Right lobe of liver (tissue), 6 donors: ENCODE data around the gene TMEM11. TPM values are rescaled to one million over a fixed set of nuclear protein-coding genes. Genes with fewer than 3 reads are reported as not detected.

Source experiments
- ATAC-seq, 4 donors: fragments of 200-7000 bp; cut with Tn5 transposase; one replicate each; pipeline ENCODE4 v1.9.1; 2020; ENCODE audit warnings: mild to moderate bottlenecking in 4 of 4, moderate library complexity in 4 of 4
- DNase-seq, 3 donors: peaks; one replicate each; pipeline ENCODE4 v3.0.0-alpha.2; 2020
- H3K27ac ChIP-seq, 3 donors: fragments of 200-600 bp; one replicate each; pipeline ENCODE4 v1.8.0; 2022
- H3K27me3 ChIP-seq, 2 donors: fragments of 200-600 bp; one replicate each; pipeline ENCODE4 v1.8.0; 2022
- H3K36me3 ChIP-seq, 4 donors: fragments of 200-600 bp; sonication (generic) in 1 of 4; one replicate each; pipeline versions ENCODE4 v1.5.1 to v1.8.0; 2017 to 2022; ENCODE audit warnings: control low read depth in 1 of 4
- H3K4me1 ChIP-seq, 4 donors: fragments of 200-600 bp; sonication (generic) in 1 of 4; one replicate each; pipeline versions ENCODE4 v1.5.1 to v1.8.0; 2017 to 2022; ENCODE audit warnings: control low read depth in 1 of 4
- H3K4me3 ChIP-seq, 3 donors: fragments of 200-600 bp; one replicate each; pipeline ENCODE4 v1.8.0; 2022
- H3K9me3 ChIP-seq, 4 donors: fragments of 200-600 bp; sonication (generic) in 1 of 4; one replicate each; pipeline versions ENCODE4 v1.5.1 to v1.8.0; 2017 to 2022; ENCODE audit warnings: control low read depth in 1 of 4
- POLR2A ChIP-seq: fragments of 450-650 bp; IDR thresholded peaks from one replicate; pipeline ENCODE4 v1.6.1; 2017; ENCODE audit warnings: antibody characterized with exemption, mild to moderate bottlenecking
- WGBS: methylation state at CpG from one replicate; pipeline ENCODE4 v1.1.6; 2018; ENCODE audit warnings: low coverage, low lambda C conversion rate; ENCODE audit not compliant: insufficient coverage; ENCODE audit errors: missing lambda C conversion rate; 5-methylcytosine and 5-hydroxymethylcytosine counted together
- intact Hi-C, 2 donors: fragments of 100-400 bp; cut with DNase I; formaldehyde crosslinking; loops; one replicate each; pipeline versions ENCODE4 v1.11.2 to v1.14.1; 2022
- total RNA-seq, 6 experiments: library from RNA; depleted of rRNA in 2 of 6; stranded (reverse); fragments of >200 nt in 2 of 6; fragmentation: NEBNext Ultra II Directional in 3 of 6; extraction: Animal tissue kit (Norgen Biotek cat#: 25700) in 3 of 6; gene quantifications; one replicate each; pipeline versions ENCODE4 v1.1.0 to v1.2.4, GENCODE V29; 2016 to 2023
- TF ChIP-seq, protein P1 (sequence below), 4 donors: fragments of 200-600 bp in 3 of 4; fragments of 450-650 bp in 1 of 4; IDR thresholded peaks; one replicate each; pipeline versions ENCODE4 v1.5.1 to v1.8.0; 2016 to 2022; ENCODE audit warnings: antibody characterized with exemption in 4 of 4, mild to moderate bottlenecking in 2 of 4
- donor health status: DM: no; HTN: yes; CAD: no.
- donor health status: DM: no; HTN: no; CAD: no.
- donor health status: DM: no; HTN: no; CAD: no.
- donor health status: DM: no; HTN: yes; CAD: no.
- donor health status: DM: no; HTN: yes; CAD: no.

Gene TMEM11
- total RNA-seq, 6 experiments from 2014 or later = 10.8 to 20.6 (median 11.7) TPM

DNA sequence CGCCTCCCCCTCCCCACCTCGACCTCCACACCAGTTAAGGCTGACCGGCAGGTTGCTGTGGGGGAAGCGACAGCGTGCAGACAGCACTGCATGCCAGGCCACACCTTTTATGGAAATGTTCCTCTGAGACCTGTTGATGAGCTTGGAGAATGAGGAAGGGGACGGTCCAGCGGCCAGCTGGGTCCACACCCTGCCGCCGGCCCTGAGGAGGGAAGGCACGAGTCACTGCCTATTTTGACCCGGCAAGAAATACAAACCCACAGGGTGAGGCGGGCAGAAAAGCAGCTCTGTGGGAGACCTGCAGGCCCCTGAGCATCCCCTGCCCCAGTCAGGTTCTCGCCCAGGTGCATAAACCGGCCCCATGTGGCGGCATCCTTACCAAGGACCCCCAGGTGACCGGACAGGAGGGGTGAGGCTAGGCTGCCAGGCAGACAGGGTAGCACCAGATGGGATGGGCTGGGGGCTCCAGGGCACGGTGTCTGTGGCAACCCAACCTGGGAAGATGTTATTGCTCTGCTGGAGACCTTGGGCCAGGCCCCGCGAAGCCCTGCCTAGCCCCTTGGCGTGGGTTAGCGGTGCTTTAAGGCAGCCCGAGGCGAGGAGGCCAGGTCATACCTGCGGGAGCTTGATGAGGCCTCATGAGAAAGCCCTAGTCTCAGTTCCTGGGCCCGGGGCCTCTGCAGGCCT, 26.6 kb upstream of the TMEM11 start:
- TF ChIP-seq POLR2A = no peak
- TF ChIP-seq, protein P1, sequence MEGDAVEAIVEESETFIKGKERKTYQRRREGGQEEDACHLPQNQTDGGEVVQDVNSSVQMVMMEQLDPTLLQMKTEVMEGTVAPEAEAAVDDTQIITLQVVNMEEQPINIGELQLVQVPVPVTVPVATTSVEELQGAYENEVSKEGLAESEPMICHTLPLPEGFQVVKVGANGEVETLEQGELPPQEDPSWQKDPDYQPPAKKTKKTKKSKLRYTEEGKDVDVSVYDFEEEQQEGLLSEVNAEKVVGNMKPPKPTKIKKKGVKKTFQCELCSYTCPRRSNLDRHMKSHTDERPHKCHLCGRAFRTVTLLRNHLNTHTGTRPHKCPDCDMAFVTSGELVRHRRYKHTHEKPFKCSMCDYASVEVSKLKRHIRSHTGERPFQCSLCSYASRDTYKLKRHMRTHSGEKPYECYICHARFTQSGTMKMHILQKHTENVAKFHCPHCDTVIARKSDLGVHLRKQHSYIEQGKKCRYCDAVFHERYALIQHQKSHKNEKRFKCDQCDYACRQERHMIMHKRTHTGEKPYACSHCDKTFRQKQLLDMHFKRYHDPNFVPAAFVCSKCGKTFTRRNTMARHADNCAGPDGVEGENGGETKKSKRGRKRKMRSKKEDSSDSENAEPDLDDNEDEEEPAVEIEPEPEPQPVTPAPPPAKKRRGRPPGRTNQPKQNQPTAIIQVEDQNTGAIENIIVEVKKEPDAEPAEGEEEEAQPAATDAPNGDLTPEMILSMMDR (IDR thresholded peaks at IDR 0.05) = no peak

DNA sequence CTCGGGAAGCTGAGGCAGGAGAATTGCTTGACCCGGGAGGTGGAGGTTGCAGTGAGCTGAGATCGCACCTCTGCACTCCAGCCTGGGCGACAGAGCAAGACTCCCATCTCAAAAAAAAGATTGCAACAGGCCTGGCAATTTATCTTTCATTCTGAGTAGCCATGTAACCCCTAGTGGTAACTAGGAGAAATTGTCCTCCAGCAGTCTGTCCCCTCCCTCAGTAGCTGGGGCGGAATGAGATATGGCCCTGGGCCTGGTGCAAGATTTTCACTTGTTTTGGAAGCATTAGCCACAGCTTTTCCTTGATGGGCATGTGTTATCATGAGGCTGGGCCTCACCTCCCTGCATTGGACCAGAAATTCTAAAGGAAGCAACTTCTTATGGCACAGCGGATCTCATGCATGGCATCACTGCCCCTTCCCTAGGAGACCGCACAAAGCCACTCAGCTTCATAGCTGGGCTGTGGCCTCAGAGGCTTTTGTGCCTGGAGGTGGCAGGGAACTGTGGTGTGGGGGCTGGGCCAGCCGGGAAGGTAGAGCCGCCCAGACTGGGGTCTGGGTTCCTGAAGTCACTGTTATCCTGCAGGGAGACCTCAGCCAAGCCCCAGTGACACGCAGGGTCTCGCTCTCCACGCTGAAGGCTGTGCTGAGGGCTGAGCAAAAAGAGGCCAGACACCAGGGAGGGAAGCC, 25.9 kb upstream of the TMEM11 start:
- ATAC-seq (peak; percentile 28 to 70 (median 66)), DNase-seq (no peak)
- WGBS = 62% methylated on average over 4 of the region's 12 CpGs
- Histone ChIP-seq H3K27ac (no peak overlapping the region), H3K4me1 (no peaks in the 10 kb centered on the region), H3K4me3 (no peak overlapping the region), H3K36me3 (no peaks in the 10 kb centered on the region), H3K27me3 (no peaks in the 10 kb centered on the region), H3K9me3 (no peaks in the 10 kb centered on the region)
- intact Hi-C loops = no loop called here
- TF ChIP-seq, protein P1 (IDR thresholded peaks at IDR 0.05) = peak; percentile 32 to 44 (median 40)
- no peak for TF ChIP-seq POLR2A

More for the DNA sequence above, 26.6 kb upstream of the TMEM11 start:
- WGBS = 91% methylated on average over 12 of the region's 25 CpGs
- DNase-seq (no peak), ATAC-seq (no peak)
- no peak overlapping the region for H3K4me3 ChIP-seq
- no peaks in the 10 kb centered on the region for H3K36me3 ChIP-seq
- H3K27ac ChIP-seq = no peak overlapping the region
- H3K4me1 ChIP-seq = no peaks in the 10 kb centered on the region
- no peaks in the 10 kb centered on the region for H3K27me3 ChIP-seq
- intact Hi-C loops = no loop called here
- H3K9me3 ChIP-seq = no peaks in the 10 kb centered on the region

DNA sequence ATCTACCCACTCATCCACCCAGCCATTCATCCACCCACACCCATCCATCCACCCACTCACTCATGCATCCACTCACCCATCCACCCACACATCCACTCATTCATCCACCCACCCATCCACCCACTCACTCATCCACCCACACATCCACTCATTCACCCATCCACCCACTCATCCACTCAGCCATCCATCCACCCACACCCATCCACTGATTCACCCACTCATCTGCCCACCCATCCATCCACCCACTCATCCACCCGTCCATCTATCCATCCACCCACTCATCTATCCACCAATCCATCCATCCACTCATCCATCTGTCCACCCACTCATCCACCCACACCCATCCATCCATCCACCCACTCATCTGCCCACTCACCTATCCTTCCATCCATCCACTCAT, 22.0 kb upstream of the TMEM11 start:
- H3K4me3 ChIP-seq = no peak overlapping the region
- no peak for TF ChIP-seq POLR2A
- TF ChIP-seq, protein P1 (IDR thresholded peaks at IDR 0.05) = no peak
- intact Hi-C loops = no loop called here
- no peak for DNase-seq
- no peaks in the 10 kb centered on the region for H3K36me3 ChIP-seq
- H3K27ac ChIP-seq = no peak overlapping the region
- ATAC-seq = no peak
- 76% methylated on average over 1 of the region's 1 CpG for WGBS
- H3K9me3 ChIP-seq = no peaks in the 10 kb centered on the region
- no peaks in the 10 kb centered on the region for H3K27me3 ChIP-seq
- H3K4me1 ChIP-seq = no peaks in the 10 kb centered on the region

DNA sequence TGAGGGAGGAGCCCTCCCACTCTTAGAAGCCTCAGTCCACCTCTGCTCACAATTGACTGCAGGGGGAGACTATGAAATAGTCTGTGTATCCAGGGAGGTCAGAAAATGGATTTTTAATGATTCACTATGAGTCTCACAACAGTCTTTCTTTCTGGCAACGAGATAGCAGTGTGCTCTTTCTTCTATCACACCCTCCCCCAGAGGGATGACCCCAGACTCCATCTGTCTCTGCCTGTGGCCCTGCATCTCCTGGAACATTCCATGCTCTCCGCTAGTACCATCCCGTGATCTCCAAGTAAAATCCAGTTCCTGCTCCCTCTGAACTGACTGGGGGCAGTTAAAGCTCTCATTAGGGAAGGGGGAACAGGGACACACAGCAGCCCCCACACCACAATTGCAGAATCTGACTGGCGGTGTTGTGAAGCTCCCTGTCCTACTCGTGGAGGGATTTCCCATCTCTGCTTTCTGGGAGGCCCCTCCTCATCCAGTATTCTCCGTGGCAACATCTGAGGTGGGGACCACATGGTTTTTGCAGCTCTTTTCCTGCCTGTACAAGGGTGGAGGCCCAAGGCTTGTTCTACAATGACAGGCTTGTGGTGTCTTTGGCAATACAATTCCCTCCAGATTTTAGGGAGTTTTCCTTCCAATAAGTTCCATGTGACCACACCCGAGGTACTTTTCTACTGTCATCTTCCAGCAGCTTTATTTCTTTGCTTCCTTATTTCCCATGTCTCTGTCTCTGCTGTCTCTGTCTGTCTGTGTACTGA, 19.8 kb upstream of the TMEM11 start:
- no peak overlapping the region for H3K27ac ChIP-seq
- H3K4me1 ChIP-seq = no peaks in the 10 kb centered on the region
- intact Hi-C loops = no loop called here
- no peaks in the 10 kb centered on the region for H3K9me3 ChIP-seq
- H3K27me3 ChIP-seq = no peaks in the 10 kb centered on the region
- WGBS = 55% methylated on average over 1 of the region's 7 CpGs
- no peak for TF ChIP-seq POLR2A
- TF ChIP-seq, protein P1 (IDR thresholded peaks at IDR 0.05) = no peak
- ATAC-seq = no peak
- no peaks in the 10 kb centered on the region for H3K36me3 ChIP-seq
- H3K4me3 ChIP-seq = no peak overlapping the region
- DNase-seq = no peak
